ENCODE measurements around the gene KERA. TPM values are rescaled to one million over a fixed set of nuclear protein-coding genes. Genes with fewer than 3 reads are reported as not detected.

KERA gene
- polyA plus RNA-seq, 1 donor (not counting 4 experiments of a cell fraction or from before 2014, with no cell fraction given) = not detected

DNA sequence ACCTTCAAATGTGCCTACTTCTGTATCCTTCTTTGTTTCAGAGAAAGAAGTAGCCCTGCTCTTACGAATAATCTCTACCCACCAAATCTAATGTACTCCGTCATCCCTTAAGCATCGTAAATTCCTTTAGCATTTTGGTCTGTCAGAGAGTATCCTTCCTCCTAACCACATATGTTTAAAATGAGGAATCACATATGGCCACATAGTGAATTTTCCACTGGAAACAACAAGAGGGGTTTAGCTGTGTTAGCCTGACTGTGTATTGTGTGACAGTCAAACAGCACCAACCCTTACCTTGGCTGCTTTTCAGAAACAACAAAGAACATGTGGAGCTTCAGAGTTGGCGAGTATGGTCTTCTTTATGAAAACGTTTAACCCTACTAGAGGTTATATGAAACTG, 48.0 kb upstream of the KERA start:
- H3K4me2 ChIP-seq (ENCODE audit: control insufficient read depth, extremely low read depth, insufficient read depth, low read depth, low read length) = no peak overlapping the region
- H3K79me2 ChIP-seq (ENCODE audit: control insufficient read depth, insufficient read depth, low read length) = no peaks in the 10 kb centered on the region
- no peak for TF ChIP-seq EZH2 (IDR thresholded peaks at IDR 0.05; ENCODE audit: low read length)
- TF ChIP-seq, protein P1, sequence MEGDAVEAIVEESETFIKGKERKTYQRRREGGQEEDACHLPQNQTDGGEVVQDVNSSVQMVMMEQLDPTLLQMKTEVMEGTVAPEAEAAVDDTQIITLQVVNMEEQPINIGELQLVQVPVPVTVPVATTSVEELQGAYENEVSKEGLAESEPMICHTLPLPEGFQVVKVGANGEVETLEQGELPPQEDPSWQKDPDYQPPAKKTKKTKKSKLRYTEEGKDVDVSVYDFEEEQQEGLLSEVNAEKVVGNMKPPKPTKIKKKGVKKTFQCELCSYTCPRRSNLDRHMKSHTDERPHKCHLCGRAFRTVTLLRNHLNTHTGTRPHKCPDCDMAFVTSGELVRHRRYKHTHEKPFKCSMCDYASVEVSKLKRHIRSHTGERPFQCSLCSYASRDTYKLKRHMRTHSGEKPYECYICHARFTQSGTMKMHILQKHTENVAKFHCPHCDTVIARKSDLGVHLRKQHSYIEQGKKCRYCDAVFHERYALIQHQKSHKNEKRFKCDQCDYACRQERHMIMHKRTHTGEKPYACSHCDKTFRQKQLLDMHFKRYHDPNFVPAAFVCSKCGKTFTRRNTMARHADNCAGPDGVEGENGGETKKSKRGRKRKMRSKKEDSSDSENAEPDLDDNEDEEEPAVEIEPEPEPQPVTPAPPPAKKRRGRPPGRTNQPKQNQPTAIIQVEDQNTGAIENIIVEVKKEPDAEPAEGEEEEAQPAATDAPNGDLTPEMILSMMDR (optimal IDR thresholded peaks at IDR 0.05 in 1 of 3, IDR thresholded peaks at IDR 0.05 in 1 of 3, conservative IDR thresholded peaks at IDR 0.05 in 1 of 3; ENCODE audit: extremely low read depth in 1 of 3, insufficient read depth in 2 of 3, low read length in 3 of 3) = no peak
- no peak overlapping the region for H2AFZ ChIP-seq (ENCODE audit: control insufficient read depth, low read length)
- dilution Hi-C loops (cut with MboI; ENCODE audit: extremely low pct_ligation_motif_present, low sequenced_read_pairs) = no loop called here
- H3K4me3 ChIP-seq (ENCODE audit: control insufficient read depth in 2 of 3, extremely low read depth in 1 of 3, insufficient read depth in 2 of 3, low read depth in 1 of 3, low read length in 3 of 3) = no peak overlapping the region
- DNase-seq (ENCODE audit: low read depth, low spot score) (no peak), FAIRE-seq (no peak)
- H3K9ac ChIP-seq (ENCODE audit: control insufficient read depth, extremely low read depth, insufficient read depth, low read length) = no peak overlapping the region
- H3K27me3 ChIP-seq (ENCODE audit: control insufficient read depth, extremely low read depth, insufficient read depth, low read length) = no peaks in the 10 kb centered on the region
- H3K4me1 ChIP-seq (ENCODE audit: control insufficient read depth, extremely low read depth, insufficient read depth, low read length) = no peaks in the 10 kb centered on the region
- no peaks in the 10 kb centered on the region for H4K20me1 ChIP-seq (ENCODE audit: control insufficient read depth, extremely low read depth, insufficient read depth, low read length)
- H3K9me1 ChIP-seq (ENCODE audit: control insufficient read depth, extremely low read depth, insufficient read depth, low read length) = no peaks in the 10 kb centered on the region
- H3K36me3 ChIP-seq (ENCODE audit: control insufficient read depth in 2 of 2, extremely low read depth in 1 of 2, insufficient read depth in 2 of 2, low read length in 2 of 2) = no peaks in the 10 kb centered on the region
- H3K27ac ChIP-seq (ENCODE audit: control insufficient read depth, insufficient read depth, low read length) = no peak overlapping the region
- H3K9me3 ChIP-seq (ENCODE audit: control insufficient read depth, low read depth, low read length) = no peaks in the 10 kb centered on the region

DNA sequence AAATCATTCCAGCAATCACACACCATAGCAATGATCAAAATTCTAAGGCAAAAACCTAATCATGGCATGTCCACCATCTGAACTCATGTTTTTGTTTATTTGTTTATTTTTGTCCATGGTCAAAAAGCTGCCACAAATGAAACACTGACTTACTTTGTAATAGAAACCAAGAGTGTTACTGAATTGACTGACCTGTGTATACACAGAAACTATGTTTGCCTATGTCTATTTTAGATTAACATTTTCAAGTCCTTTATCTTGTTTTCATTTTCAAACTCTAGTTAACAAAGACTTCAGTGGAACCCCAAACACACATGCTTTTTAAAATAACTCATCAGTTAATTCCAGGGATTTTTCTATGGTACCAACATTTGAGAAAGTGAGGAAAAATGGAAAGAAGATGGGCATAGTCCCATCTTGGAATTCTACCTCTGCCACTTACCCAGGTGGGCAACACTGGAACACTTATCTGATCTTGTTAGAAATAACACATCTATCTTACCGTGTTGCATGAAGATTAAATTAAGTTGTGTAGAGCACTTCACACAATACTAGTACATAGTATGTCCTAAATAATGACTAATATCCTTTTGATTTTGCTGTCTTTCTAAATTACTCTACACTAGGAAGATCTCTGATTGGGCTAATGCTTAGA, 47.1 kb upstream of the KERA start:
- H4K20me1 ChIP-seq (ENCODE audit: control insufficient read depth, extremely low read depth, insufficient read depth, low read length) = no peaks in the 10 kb centered on the region
- FAIRE-seq (no peak), DNase-seq (ENCODE audit: low read depth, low spot score) (no peak)
- H3K4me1 ChIP-seq (ENCODE audit: control insufficient read depth, extremely low read depth, insufficient read depth, low read length) = no peaks in the 10 kb centered on the region
- no peaks in the 10 kb centered on the region for H3K27me3 ChIP-seq (ENCODE audit: control insufficient read depth, extremely low read depth, insufficient read depth, low read length)
- no peak overlapping the region for H3K4me2 ChIP-seq (ENCODE audit: control insufficient read depth, extremely low read depth, insufficient read depth, low read depth, low read length)
- H3K9me1 ChIP-seq (ENCODE audit: control insufficient read depth, extremely low read depth, insufficient read depth, low read length) = no peaks in the 10 kb centered on the region
- TF ChIP-seq, protein P1 (optimal IDR thresholded peaks at IDR 0.05 in 1 of 3, IDR thresholded peaks at IDR 0.05 in 1 of 3, conservative IDR thresholded peaks at IDR 0.05 in 1 of 3; ENCODE audit: extremely low read depth in 1 of 3, insufficient read depth in 2 of 3, low read length in 3 of 3) = no peak
- TF ChIP-seq EZH2 (IDR thresholded peaks at IDR 0.05; ENCODE audit: low read length) = no peak
- H3K4me3 ChIP-seq (ENCODE audit: control insufficient read depth in 2 of 3, extremely low read depth in 1 of 3, insufficient read depth in 2 of 3, low read depth in 1 of 3, low read length in 3 of 3) = no peak overlapping the region
- no peaks in the 10 kb centered on the region for H3K36me3 ChIP-seq (ENCODE audit: control insufficient read depth in 2 of 2, extremely low read depth in 1 of 2, insufficient read depth in 2 of 2, low read length in 2 of 2)
- no peaks in the 10 kb centered on the region for H3K79me2 ChIP-seq (ENCODE audit: control insufficient read depth, insufficient read depth, low read length)
- no peak overlapping the region for H3K9ac ChIP-seq (ENCODE audit: control insufficient read depth, extremely low read depth, insufficient read depth, low read length)
- no peak overlapping the region for H3K27ac ChIP-seq (ENCODE audit: control insufficient read depth, insufficient read depth, low read length)
- dilution Hi-C loops (cut with MboI; ENCODE audit: extremely low pct_ligation_motif_present, low sequenced_read_pairs) = no loop called here
- H2AFZ ChIP-seq (ENCODE audit: control insufficient read depth, low read length) = no peak overlapping the region
- no peaks in the 10 kb centered on the region for H3K9me3 ChIP-seq (ENCODE audit: control insufficient read depth, low read depth, low read length)
